Spinal cord (tissue), 10 donors: ENCODE measurements around the gene GRXCR1. TPM values are rescaled to one million over a fixed set of nuclear protein-coding genes. Genes with fewer than 3 reads are reported as not detected.

Experiments
- DNase-seq, 6 donors: peaks; one replicate each; pipeline versions ENCODE4 v3.0.0 to v3.0.0-alpha.2; 2013 to 2015; ENCODE audit warnings: low spot score in 6 of 6, low read depth in 4 of 6
- H3K27ac ChIP-seq: one replicate; pipeline ENCODE4 v1.5.1; 2013; ENCODE audit warnings: low read depth, low read length, control low read depth
- H3K27me3 ChIP-seq: one replicate; pipeline ENCODE4 v1.6.1; 2013; ENCODE audit warnings: low read length; ENCODE audit not compliant: control insufficient read depth, insufficient read depth
- H3K36me3 ChIP-seq: one replicate; pipeline ENCODE4 v1.6.1; 2013; ENCODE audit warnings: low read length; ENCODE audit not compliant: control insufficient read depth, insufficient read depth
- H3K4me1 ChIP-seq: one replicate; pipeline ENCODE4 v1.6.1; 2013; ENCODE audit warnings: low read length; ENCODE audit not compliant: control insufficient read depth, insufficient read depth
- H3K4me3 ChIP-seq: one replicate; pipeline ENCODE4 v1.5.1; 2013; ENCODE audit warnings: low read depth, low read length, control low read depth
- H3K9me3 ChIP-seq: one replicate; pipeline ENCODE4 v1.6.1; 2013; ENCODE audit warnings: low read length; ENCODE audit not compliant: control insufficient read depth, insufficient read depth
- WGBS: methylation state at CpG from one replicate; pipeline ENCODE4 v1.1.5; 2013; ENCODE audit warnings: missing lambda C conversion rate; ENCODE audit not compliant: insufficient coverage; 5-methylcytosine and 5-hydroxymethylcytosine counted together
- polyA plus RNA-seq, 2 donors: library from polyadenylated mRNA; unstranded; fragments of 120-200 nt; gene quantifications; one replicate each; pipeline ENCODE4 v1.2.1, GENCODE V29; 2013; ENCODE audit not compliant: insufficient read length in 2 of 2
- total RNA-seq, 2 donors: library from RNA; depleted of rRNA in 1 of 2; stranded (reverse); fragments of 120-200 nt in 1 of 2; fragments of >200 nt in 1 of 2; gene quantifications; one replicate each; pipeline versions ENCODE4 v1.2.3 to v1.2.4, GENCODE V29; 2013 to 2014
- donor health status: healthy.

The GRXCR1 gene
- total and polyA plus RNA-seq, 4 donors: not detected

DNA sequence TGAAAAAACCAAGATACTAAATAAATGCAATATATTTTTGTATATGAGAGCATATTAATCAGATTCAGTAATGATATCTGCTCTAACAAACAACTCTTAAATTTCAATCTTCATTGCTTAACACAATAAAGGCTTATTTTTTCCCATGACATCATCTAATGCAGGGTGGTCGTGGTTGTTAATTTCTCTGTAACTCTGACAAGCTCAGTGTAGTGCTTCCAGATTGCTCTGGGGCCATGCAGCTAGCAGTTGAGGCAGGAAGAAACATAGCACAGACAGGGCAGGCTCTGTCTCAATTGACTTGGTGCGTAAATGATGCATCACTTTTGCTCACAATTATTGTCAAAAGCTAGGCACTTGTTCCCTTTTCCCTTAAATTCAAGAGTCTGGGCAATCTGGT, 869 bp upstream of the GRXCR1 start:
- Histone ChIP-seq H3K4me3 (no peak overlapping the region), H3K27me3 (no peaks in the 10 kb centered on the region), H3K27ac (no peak overlapping the region), H3K9me3 (no peaks in the 10 kb centered on the region), H3K36me3 (no peaks in the 10 kb centered on the region), H3K4me1 (no peaks in the 10 kb centered on the region)
- no peak for DNase-seq
- 33% methylated on average over 2 of the region's 2 CpGs for WGBS

DNA sequence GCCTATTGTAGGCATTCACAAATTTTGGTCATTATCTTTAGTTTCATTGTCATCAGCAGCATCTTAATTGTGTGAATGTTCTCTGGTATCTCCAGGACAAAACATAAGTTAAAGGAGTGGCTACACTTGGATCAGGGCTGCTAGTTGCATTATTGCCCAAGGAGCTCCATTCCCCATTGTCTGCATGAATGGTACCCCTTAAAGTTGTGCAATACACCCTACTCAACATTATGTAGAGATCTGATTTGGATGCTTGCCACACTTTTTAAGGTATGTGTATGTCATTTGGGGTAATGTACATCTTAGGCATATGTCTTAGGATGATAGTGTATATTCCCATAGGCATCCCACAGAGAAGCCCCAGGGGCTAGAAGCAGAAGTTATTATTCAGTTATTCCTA, 2.9 kb downstream of the GRXCR1 start:
- Histone ChIP-seq H3K27me3 (no peaks in the 10 kb centered on the region), H3K4me3 (no peak overlapping the region), H3K9me3 (no peaks in the 10 kb centered on the region), H3K27ac (no peak overlapping the region), H3K36me3 (no peaks in the 10 kb centered on the region), H3K4me1 (no peaks in the 10 kb centered on the region)
- DNase-seq: no peak

DNA sequence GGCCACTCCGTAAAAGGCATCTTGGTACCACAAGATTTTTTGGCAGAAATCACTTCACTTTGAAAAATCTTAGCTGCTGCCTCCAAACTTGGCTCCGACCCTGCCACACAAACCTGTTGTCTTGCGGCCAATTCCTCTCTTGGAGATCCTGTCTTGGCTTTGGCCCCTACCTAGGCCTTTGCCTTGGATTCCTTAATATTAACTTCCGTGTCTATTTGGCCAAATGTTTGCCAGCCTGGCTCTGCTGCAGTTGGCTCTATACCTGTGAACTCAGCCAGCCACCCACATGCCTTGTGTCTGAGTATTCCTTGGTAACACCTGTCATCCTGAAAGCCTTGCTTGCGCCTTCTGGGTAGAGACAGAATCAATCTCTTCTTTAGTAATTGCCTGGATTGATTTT, 12.5 kb downstream of the GRXCR1 start:
- no peaks in the 10 kb centered on the region for H3K27me3 ChIP-seq
- no peak overlapping the region for H3K4me3 ChIP-seq
- no peaks in the 10 kb centered on the region for H3K9me3 ChIP-seq
- peak in 1 of 6 donors; percentile 77 for DNase-seq
- H3K27ac ChIP-seq: no peak overlapping the region
- WGBS: 50% methylated on average over 4 of the region's 5 CpGs
- peaks cover 5% of the 10 kb centered on the region for H3K4me1 ChIP-seq
- no peaks in the 10 kb centered on the region for H3K36me3 ChIP-seq

DNA sequence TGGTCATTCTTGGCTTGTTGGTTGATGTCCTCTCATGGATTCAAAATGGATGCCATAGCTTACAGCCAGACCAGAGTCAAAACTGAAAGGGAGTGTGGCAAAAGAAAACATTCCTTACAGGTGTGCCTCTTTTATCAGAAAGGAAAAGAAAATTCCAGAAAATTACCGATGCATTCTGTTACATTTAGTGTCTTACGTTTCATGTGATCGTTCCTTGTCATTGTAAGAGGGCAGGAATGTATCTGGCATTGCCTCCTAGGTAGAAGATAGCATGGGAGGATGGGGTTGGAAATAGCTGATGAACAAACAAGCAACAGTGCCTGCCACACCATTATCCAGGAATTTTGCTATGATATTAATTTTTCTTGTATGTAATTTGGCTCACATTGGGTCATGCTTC, 13.1 kb downstream of the GRXCR1 start:
- no peak overlapping the region for H3K27ac ChIP-seq
- no peaks in the 10 kb centered on the region for H3K27me3 ChIP-seq
- 100% methylated on average over 3 of the region's 3 CpGs for WGBS
- peaks cover 5% of the 10 kb centered on the region for H3K4me1 ChIP-seq
- no peak overlapping the region for H3K4me3 ChIP-seq
- H3K9me3 ChIP-seq: no peaks in the 10 kb centered on the region
- H3K36me3 ChIP-seq: no peaks in the 10 kb centered on the region
- DNase-seq: no peak

DNA sequence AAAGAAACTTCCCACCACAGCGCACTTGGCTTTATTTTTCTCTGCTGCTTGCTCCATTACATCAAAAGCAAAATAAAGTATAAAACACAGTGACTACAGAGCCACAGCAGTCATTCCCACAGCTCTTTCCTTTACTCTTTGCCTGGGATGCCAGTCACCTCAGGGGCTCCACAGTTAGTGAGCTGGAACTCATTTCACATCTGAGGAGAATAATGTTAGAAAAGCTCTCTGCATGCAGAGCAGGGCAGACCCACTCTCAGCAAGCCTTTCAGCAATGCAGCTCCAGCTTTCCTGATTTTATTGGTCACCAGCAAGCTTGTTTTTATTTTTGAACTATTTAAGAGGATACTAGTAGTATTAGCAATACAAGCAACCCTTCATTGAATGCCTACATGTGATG, 13.8 kb downstream of the GRXCR1 start:
- peak in 4 of 6 donors; percentile 33 to 93 (median 63) for DNase-seq
- H3K4me1 ChIP-seq: peaks cover 5% of the 10 kb centered on the region
- H3K27me3 ChIP-seq: no peaks in the 10 kb centered on the region
- no peaks in the 10 kb centered on the region for H3K9me3 ChIP-seq
- 22% methylated on average over 1 of the region's 1 CpG for WGBS
- no peaks in the 10 kb centered on the region for H3K36me3 ChIP-seq
- H3K4me3 ChIP-seq: no peak overlapping the region
- H3K27ac ChIP-seq: no peak overlapping the region

DNA sequence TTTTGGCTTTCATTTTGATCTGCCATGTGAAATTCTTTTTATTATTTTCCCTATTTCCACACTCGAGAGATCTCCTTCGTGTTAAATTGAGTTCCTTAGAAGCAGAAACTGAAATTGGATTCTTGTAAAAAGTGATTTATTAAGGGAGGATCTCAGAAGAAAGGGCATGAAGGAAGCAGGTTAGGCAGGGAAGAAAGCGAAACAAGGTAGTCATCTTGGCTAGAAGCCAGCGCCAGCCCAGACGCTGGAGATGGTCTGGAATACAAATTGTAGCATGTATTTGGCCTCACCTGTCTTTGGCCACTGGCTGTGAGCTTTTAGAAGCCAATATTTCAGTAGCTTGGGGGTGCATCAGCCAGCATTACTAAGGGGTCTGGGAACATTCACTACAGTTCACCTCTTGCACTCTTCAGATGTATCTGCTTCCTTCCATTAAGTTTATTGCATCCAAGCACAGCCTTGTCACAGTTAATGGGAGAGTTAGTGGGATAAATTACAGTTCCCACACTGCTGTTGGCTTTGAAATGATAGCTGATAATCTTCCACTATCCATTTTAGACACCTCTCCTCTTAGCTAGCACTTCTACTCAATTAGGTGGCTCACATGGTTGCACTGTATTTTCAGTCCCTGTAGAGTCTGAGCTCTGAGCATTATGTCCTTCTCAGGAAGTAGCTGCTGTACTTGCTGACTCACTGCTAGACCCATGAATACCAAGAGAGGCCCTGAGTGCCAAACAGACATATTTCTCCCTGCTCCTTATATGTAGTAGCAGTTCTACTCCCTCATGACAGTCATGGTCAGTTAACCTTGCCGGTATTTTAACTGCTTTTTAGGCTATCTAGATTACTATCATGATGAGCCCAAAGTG, 14.6 kb downstream of the GRXCR1 start:
- H3K4me1 ChIP-seq: peaks cover 5% of the 10 kb centered on the region
- no peak overlapping the region for H3K4me3 ChIP-seq
- no peaks in the 10 kb centered on the region for H3K9me3 ChIP-seq
- WGBS: 77% methylated on average over 5 of the region's 6 CpGs
- no peaks in the 10 kb centered on the region for H3K36me3 ChIP-seq
- H3K27me3 ChIP-seq: no peaks in the 10 kb centered on the region
- no peak overlapping the region for H3K27ac ChIP-seq
- peak in 2 of 6 donors; percentile 10 to 74 for DNase-seq

DNA sequence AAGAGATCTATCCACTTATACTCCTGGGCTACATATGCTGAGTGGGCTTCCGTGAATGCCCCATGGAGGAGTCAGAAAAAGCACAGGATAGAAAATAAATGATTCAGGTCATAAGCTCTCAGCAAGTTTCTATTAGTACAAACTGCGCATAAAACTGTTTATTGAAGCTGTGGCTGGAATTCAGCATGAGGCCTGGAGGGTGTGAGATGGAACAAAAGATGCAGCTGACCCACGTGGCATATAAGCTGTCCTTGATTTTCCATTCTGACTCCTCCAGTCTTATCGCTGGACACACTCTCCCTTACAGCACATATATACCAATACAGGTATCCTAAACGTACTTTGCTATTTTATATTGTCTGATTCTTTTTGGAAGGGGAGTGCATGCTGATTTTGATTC, 17.9 kb downstream of the GRXCR1 start:
- Histone ChIP-seq H3K27ac (no peak overlapping the region), H3K27me3 (no peaks in the 10 kb centered on the region), H3K36me3 (no peaks in the 10 kb centered on the region), H3K4me1 (peaks cover 2% of the 10 kb centered on the region), H3K9me3 (peaks cover 2% of the 10 kb centered on the region), H3K4me3 (no peak overlapping the region)
- 67% methylated on average over 1 of the region's 5 CpGs for WGBS
- peak in 2 of 6 donors; percentile 13 to 27 for DNase-seq

DNA sequence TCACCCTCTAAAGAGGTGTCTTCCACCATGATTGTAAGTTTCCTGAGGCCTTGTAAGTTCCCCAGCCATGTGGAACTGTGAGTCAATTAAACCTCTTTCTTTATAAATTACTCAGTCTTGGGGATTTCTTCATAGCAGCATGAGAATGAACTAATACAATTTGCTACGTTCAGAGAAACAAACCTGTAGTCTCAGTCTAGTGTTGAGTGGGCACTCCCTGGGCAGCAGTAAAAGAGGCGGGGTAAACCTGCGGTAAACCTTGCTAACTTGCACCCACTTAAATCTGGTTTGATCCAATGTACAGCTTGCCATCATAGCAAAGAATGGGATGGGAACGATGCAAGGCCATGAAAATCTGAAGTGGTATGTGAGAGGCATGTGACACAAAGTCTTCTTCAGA, 22.4 kb downstream of the GRXCR1 start:
- Histone ChIP-seq H3K27me3 (no peaks in the 10 kb centered on the region), H3K9me3 (peaks cover 2% of the 10 kb centered on the region), H3K4me3 (no peak overlapping the region), H3K36me3 (no peaks in the 10 kb centered on the region), H3K4me1 (no peaks in the 10 kb centered on the region), H3K27ac (no peak overlapping the region)
- no peak for DNase-seq
- no CpG with 5 or more reads among the region's 4 CpGs for WGBS

DNA sequence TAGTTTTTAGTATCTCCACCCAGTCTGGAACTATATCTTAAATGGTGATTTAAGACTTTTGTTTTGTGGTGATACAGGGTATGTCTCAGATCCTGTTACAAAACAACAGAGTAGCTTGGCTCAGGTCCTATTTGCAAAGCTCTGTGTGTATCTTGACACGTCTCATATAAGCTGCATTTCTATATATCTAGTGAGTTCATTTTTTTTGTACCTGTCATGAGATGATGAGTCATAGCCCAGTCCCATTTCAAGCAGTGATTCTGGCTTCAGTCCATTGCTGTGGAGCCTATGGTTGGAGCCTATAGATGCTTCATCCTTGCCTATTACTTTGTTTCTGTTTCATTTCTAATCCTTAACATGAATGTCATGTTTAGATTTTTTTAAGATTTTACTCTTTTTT, 23.0 kb downstream of the GRXCR1 start:
- no peaks in the 10 kb centered on the region for H3K27me3 ChIP-seq
- H3K4me3 ChIP-seq: no peak overlapping the region
- no peak overlapping the region for H3K27ac ChIP-seq
- no peak for DNase-seq
- WGBS: no CpG with 5 or more reads among the region's 1 CpG
- H3K9me3 ChIP-seq: peaks cover 2% of the 10 kb centered on the region
- no peaks in the 10 kb centered on the region for H3K36me3 ChIP-seq
- no peaks in the 10 kb centered on the region for H3K4me1 ChIP-seq

DNA sequence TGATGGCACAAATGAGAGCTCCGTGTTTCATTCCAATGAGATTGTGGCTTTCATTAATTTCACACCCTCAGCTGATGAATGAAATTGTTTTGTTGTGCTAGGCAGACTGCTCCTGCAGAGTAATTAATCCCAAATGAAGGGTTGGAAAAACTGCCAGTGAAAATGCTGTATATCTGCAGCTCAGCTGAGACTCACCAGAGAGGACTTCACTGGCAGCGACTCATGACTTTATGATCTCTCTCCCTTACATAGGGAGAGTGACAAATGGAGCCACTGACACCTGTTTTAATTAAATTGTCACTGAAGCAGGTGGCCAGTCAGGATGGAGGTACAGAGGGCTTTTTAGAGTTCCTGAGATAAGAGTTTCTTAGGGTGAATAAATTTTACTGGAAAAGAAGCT, 24.8 kb downstream of the GRXCR1 start:
- H3K9me3 ChIP-seq: peaks cover 2% of the 10 kb centered on the region
- H3K27me3 ChIP-seq: no peaks in the 10 kb centered on the region
- H3K4me1 ChIP-seq: no peaks in the 10 kb centered on the region
- DNase-seq: peak in 3 of 6 donors; percentile 33 to 90 (median 43)
- no peak overlapping the region for H3K27ac ChIP-seq
- no CpG with 5 or more reads among the region's 2 CpGs for WGBS
- H3K4me3 ChIP-seq: no peak overlapping the region
- H3K36me3 ChIP-seq: no peaks in the 10 kb centered on the region
